Body of pancreas (tissue), 4 donors: ENCODE data around the gene ALG5. TPM values are rescaled to one million over a fixed set of nuclear protein-coding genes. Genes with fewer than 3 reads are reported as not detected.

Experiments used
- ATAC-seq: fragments of 150-250 bp; one replicate; pipeline ENCODE4 v1.9.1; 2016
- DNase-seq, 4 donors: peaks; one replicate each; pipeline ENCODE4 v3.0.0-alpha.2; 2019
- H3K27ac ChIP-seq, 4 donors: fragments of 200-600 bp; sonication (generic); 1 replicate in 3 of 4; 2 replicates in 1 of 4; pipeline versions ENCODE4 v1.5.1 to v1.6.1; 2016 to 2019; ENCODE audit warnings: mild to moderate bottlenecking in 1 of 4, mixed read lengths in 1 of 4, moderate library complexity in 1 of 4
- H3K27me3 ChIP-seq, 2 donors: fragments of 200-600 bp; sonication (generic); one replicate each; pipeline ENCODE4 v1.6.0; 2016; ENCODE audit warnings: mild to moderate bottlenecking in 1 of 2
- H3K36me3 ChIP-seq, 2 donors: fragments of 200-600 bp; sonication (generic); replicated peaks in 1 of 2; 2 replicates each; pipeline ENCODE4 v1.5.1; 2016; ENCODE audit warnings: low read depth in 2 of 2; ENCODE audit not compliant: insufficient read depth in 1 of 2
- H3K4me1 ChIP-seq: fragments of 200-600 bp; sonication (generic); one replicate; pipeline ENCODE4 v1.6.0; 2016
- H3K4me3 ChIP-seq, 2 donors: fragments of 200-600 bp; sonication (generic); 1 replicate in 1 of 2; 2 replicates in 1 of 2; pipeline ENCODE4 v1.5.1; 2016 to 2019
- H3K9me3 ChIP-seq, 3 donors: fragments of 200-600 bp; sonication (generic); 1 replicate in 2 of 3; 2 replicates in 1 of 3; pipeline ENCODE4 v1.5.1; 2016
- POLR2A ChIP-seq, 3 donors: fragments of 450-650 bp; IDR thresholded peaks; one replicate each; pipeline ENCODE4 v1.6.1; 2016; ENCODE audit warnings: antibody characterized with exemption in 3 of 3, mild to moderate bottlenecking in 2 of 3
- WGBS, 2 donors: methylation state at CpG; one replicate each; pipeline ENCODE4 v1.1.5; 2017; 5-methylcytosine and 5-hydroxymethylcytosine counted together
- intact Hi-C: fragments of 100-400 bp; cut with DNase I; formaldehyde crosslinking; loops from one replicate; pipeline ENCODE4 v1.15.1; 2023
- total RNA-seq, 2 donors: library from RNA; depleted of rRNA; stranded (reverse); fragments of >200 nt; gene quantifications; one replicate each; pipeline ENCODE4 v1.1.0, GENCODE V29; 2016
- TF ChIP-seq, protein P1 (sequence below), 7 experiments: fragments of 450-650 bp in 4 of 7; fragments of 200-600 bp in 3 of 7; sonication (generic) in 3 of 7; IDR thresholded peaks; one replicate each; pipeline ENCODE4 v1.5.1; 2016 to 2019; ENCODE audit warnings: antibody characterized with exemption in 7 of 7

ALG5 gene
- total RNA-seq, 2 donors from 2014 or later, result 35.3 to 46.7 TPM

DNA sequence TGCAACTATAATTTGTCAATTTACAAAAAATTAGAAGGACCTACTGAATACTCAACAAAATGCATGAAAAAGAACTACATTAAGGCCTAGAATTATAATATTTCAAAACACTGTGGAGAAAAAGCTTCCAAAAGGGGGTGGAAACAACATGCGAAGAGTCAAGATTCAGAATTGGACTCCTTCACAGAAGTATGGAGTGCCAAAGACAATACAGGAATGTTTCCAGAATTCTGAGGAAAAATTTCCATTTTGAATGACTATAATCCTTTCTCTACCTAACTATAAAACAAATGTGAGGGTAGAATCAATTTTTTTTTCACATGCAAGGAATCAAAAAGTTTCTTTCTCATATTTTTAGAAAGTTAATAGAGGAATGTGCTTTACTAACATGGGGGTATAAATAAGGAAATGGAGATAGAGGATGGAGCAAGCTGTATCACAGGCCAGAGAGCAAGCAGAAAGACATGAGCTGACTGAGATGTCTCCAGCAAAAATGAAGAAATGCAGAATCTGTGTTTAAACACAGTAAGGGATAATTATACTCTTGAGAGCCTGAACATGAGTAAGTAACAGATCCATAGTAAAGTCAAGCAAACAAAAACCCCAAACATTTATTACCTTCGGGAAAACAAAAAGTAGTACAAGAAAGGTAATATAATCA, 39.6 kb downstream of the ALG5 start:
- intact Hi-C loops, result no loop called here
- H3K9me3 ChIP-seq, result no peaks in the 10 kb centered on the region
- ATAC-seq (no peak), DNase-seq (no peak)
- H3K27ac ChIP-seq, result no peak overlapping the region
- peaks cover 0 to 19% of the 10 kb centered on the region in 2 donors for H3K36me3 ChIP-seq
- no peaks in the 10 kb centered on the region for H3K27me3 ChIP-seq
- H3K4me3 ChIP-seq, result no peak overlapping the region
- no peaks in the 10 kb centered on the region for H3K4me1 ChIP-seq
- WGBS, 2 donors, result 95 to 97% methylated on average over 2 of the region's 2 CpGs
- TF ChIP-seq, protein P1, sequence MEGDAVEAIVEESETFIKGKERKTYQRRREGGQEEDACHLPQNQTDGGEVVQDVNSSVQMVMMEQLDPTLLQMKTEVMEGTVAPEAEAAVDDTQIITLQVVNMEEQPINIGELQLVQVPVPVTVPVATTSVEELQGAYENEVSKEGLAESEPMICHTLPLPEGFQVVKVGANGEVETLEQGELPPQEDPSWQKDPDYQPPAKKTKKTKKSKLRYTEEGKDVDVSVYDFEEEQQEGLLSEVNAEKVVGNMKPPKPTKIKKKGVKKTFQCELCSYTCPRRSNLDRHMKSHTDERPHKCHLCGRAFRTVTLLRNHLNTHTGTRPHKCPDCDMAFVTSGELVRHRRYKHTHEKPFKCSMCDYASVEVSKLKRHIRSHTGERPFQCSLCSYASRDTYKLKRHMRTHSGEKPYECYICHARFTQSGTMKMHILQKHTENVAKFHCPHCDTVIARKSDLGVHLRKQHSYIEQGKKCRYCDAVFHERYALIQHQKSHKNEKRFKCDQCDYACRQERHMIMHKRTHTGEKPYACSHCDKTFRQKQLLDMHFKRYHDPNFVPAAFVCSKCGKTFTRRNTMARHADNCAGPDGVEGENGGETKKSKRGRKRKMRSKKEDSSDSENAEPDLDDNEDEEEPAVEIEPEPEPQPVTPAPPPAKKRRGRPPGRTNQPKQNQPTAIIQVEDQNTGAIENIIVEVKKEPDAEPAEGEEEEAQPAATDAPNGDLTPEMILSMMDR (IDR thresholded peaks at IDR 0.05), result no peak
- TF ChIP-seq POLR2A (IDR thresholded peaks at IDR 0.05), result no peak

DNA sequence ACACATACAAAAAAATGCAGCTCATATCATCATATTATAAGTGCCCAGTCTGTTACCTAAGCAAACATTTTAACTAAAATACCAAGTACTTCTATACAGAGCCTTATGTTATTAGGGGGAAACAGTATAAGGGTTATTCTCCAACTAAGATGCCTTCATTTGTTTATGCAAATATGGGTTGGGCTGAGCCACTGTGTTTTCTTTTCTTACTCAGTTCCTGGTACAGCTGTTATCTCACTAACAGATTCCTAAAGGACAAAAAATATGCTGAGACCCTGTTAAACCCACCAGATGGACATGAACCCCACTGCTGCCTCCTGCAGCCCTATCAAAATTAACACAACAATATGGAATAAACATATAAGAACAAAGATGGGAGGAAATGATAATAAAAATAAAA, 44.6 kb downstream of the ALG5 start:
- no peaks in the 10 kb centered on the region for H3K9me3 ChIP-seq
- no peaks in the 10 kb centered on the region for H3K27me3 ChIP-seq
- no peak overlapping the region for H3K27ac ChIP-seq
- peaks cover 7 to 14% of the 10 kb centered on the region in 2 donors for H3K36me3 ChIP-seq
- no peak for DNase-seq
- no peaks in the 10 kb centered on the region for H3K4me1 ChIP-seq
- intact Hi-C loops, result no loop called here
- no peak for ATAC-seq
- no peak for TF ChIP-seq POLR2A (IDR thresholded peaks at IDR 0.05)
- H3K4me3 ChIP-seq, result no peak overlapping the region

DNA sequence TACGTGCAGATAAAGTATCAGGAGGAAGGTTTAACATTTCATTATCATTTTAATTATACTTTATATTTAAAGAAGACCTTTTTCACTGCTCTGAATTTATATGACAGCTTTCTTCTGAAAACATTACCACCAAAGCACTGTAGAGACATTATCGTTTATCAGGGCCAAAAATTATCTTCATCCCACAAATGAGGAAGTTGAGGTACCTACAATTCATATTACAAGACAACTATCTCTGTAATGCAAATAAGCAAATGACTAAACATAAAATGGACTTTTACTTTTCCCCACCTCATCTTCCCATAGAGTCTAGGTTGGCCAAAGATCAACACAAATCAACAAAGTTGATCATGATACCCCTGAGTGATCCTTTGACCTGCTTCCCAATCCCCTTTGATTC, 48.2 kb downstream of the ALG5 start:
- Histone ChIP-seq H3K36me3 (peaks cover 7 to 19% of the 10 kb centered on the region in 2 donors), H3K4me3 (no peak overlapping the region), H3K9me3 (no peaks in the 10 kb centered on the region), H3K27ac (no peak overlapping the region), H3K4me1 (no peaks in the 10 kb centered on the region), H3K27me3 (no peaks in the 10 kb centered on the region)
- ATAC-seq, result no peak
- WGBS, 2 donors, result 78 to 88% methylated on average over 2 of the region's 2 CpGs
- intact Hi-C loops, result no loop called here
- DNase-seq, result no peak
- TF ChIP-seq POLR2A (IDR thresholded peaks at IDR 0.05), result no peak
- TF ChIP-seq, protein P1 (IDR thresholded peaks at IDR 0.05), result no peak

DNA sequence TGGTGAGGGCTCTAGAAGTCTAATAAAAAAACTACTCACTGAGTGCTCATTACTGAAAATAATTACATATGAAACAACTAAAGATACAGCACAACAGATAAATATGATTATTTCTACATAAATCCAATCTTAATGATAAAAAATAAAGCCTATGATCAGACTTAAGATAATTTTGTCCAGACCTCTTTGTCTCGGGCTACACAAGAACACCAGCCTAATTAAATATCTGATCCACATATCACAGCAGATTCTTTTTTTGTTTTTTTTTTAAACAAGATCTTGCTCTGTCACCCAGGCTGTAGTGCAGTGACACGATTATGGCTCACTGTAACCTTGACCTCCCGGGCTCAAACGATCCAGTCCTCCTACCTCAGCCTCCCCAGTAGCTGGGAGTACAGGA, 48.8 kb downstream of the ALG5 start:
- no peak overlapping the region for H3K4me3 ChIP-seq
- no peak overlapping the region for H3K27ac ChIP-seq
- peaks cover 7 to 19% of the 10 kb centered on the region in 2 donors for H3K36me3 ChIP-seq
- ATAC-seq (no peak), DNase-seq (no peak)
- TF ChIP-seq, protein P1 (IDR thresholded peaks at IDR 0.05), result no peak
- no peak for TF ChIP-seq POLR2A (IDR thresholded peaks at IDR 0.05)
- H3K9me3 ChIP-seq, result no peaks in the 10 kb centered on the region
- H3K27me3 ChIP-seq, result no peaks in the 10 kb centered on the region
- H3K4me1 ChIP-seq, result no peaks in the 10 kb centered on the region
- WGBS, 2 donors, result 85% methylated on average over 4 of the region's 4 CpGs
- intact Hi-C loops, result no loop called here

DNA sequence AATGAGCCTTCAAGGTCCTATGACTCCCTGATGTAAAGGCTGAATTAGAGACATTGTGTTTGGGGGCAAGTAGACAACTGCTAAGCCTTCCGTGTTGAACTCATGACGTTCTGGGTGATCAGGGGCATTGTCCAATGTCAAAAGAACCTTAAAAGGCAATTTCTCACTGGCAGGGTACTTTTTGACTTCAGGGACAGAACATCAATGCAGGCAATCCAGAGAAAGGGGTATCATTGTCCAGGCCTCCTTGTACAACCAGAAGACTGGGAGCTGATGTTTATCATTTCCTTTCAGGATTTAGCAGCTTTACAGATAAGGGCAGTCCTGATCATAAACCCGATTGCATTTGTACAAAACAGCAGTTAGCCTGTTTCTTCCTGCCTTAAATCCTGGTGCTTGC, 54.1 kb downstream of the ALG5 start:
- ATAC-seq (no peak), DNase-seq (no peak)
- 37 to 47% methylated on average over 3 of the region's 3 CpGs for WGBS, 2 donors
- H3K27ac ChIP-seq, result no peak overlapping the region
- peaks cover 0 to 9% of the 10 kb centered on the region in 2 donors for H3K36me3 ChIP-seq
- no peak overlapping the region for H3K4me3 ChIP-seq
- intact Hi-C loops, result no loop called here
- H3K4me1 ChIP-seq, result no peaks in the 10 kb centered on the region
- no peaks in the 10 kb centered on the region for H3K27me3 ChIP-seq
- H3K9me3 ChIP-seq, result no peaks in the 10 kb centered on the region
- TF ChIP-seq, protein P1 (IDR thresholded peaks at IDR 0.05), result no peak
- no peak for TF ChIP-seq POLR2A (IDR thresholded peaks at IDR 0.05)
